Astrocyte of the cerebellum (primary cell): ENCODE measurements around the gene PAK1.

ENCODE experiments used
- DNase-seq: peaks from one replicate; pipeline ENCODE4 v3.0.0-alpha.2; 2011; ENCODE audit warnings: low read depth
- H3K4me3 ChIP-seq: 2 replicates; pipeline ENCODE4 v1.5.1; 2011; ENCODE audit warnings: mild to moderate bottlenecking, low read depth, low read length, moderate library complexity
- CTCF ChIP-seq: IDR thresholded peaks from 2 replicates; pipeline ENCODE4 v1.5.1; 2012; ENCODE audit warnings: low read length, low read depth, moderate library complexity, mild to moderate bottlenecking; ENCODE audit errors: missing control alignments
- in situ Hi-C: cut with HindIII; loops from 2 replicates; pipeline ENCODE4 v1.10.0; 2017; ENCODE audit warnings: low sequenced_read_pairs

Gene PAK1

GRCh38 chr11:77294040-77294439, 179.9 kb downstream of the PAK1 start:
- in situ Hi-C loops, result no loop called here
- H3K4me3 ChIP-seq, result no peak overlapping the region
- no peak for TF ChIP-seq CTCF
- no peak for DNase-seq

- DNase-seq, result no peak
- no peak overlapping the region for H3K4me3 ChIP-seq
- no peak for TF ChIP-seq CTCF
- in situ Hi-C loops, result no loop called here
These were observed 184.2 kb downstream of the PAK1 start for GRCh38 chr11:77289737-77290136.

- DNase-seq, result peak; percentile 81
- H3K4me3 ChIP-seq, result no peak overlapping the region
- no peak for TF ChIP-seq CTCF
- in situ Hi-C loops, result no loop called here
These were observed 186.2 kb downstream of the PAK1 start for GRCh38 chr11:77287615-77288273.

- no peak overlapping the region for H3K4me3 ChIP-seq
- no peak for TF ChIP-seq CTCF
- in situ Hi-C loops, result no loop called here
- DNase-seq, result no peak
These were observed 186.8 kb downstream of the PAK1 start for GRCh38 chr11:77287136-77287535.

GRCh38 chr11:77284476-77285468, 189.1 kb downstream of the PAK1 start:
- no peak overlapping the region for H3K4me3 ChIP-seq
- no peak for TF ChIP-seq CTCF
- DNase-seq, result no peak
- in situ Hi-C loops, result no loop called here

GRCh38 chr11:77283101-77283500, 190.8 kb downstream of the PAK1 start:
- DNase-seq, result no peak
- TF ChIP-seq CTCF, result no peak
- in situ Hi-C loops, result no loop called here
- H3K4me3 ChIP-seq, result no peak overlapping the region
